ENCODE results near the gene MADD. TPM values are rescaled to one million over a fixed set of nuclear protein-coding genes. Genes with fewer than 3 reads are reported as not detected.
A peak's percentile ranks its signal among the peaks of the same experiment; 100 is the strongest.

MADD gene
- total and polyA plus RNA-seq, 10 of the 15 experiments (the other 5 are each of a cell fraction or from before 2014, with no cell fraction given) = 0.47 to 35.4 (median 17.6) TPM

DNA sequence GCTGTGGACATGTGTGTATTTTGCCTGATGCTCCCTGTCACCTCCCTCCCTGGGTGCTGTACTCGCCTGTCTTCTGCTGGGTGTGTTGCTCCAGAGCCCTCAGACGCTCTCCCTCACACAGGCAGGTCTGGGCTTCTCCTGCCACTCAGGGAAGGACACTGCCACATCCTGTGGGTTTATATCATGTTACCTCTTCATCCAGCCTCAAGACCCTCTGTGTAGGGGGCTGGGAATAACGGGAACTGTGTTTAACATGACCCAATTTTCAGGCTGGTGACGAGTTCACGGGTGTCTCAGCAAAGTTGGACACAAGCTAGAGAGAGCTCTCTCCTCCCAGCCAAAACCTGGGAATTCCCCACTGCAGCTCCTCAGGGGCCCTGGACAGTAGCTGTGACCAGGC is 58.0 kb downstream of the MADD start:
- peak overlapping the region; percentile 26; the same call in 1 of the 2 replicates for H3K4me2 ChIP-seq (ENCODE audit: control insufficient read depth, insufficient read depth)
- TF ChIP-seq NRF1 (conservative IDR thresholded peaks at IDR 0.05; ENCODE audit: low read depth, low read length) (no peak), SMAD1 (IDR thresholded peaks at IDR 0.05; ENCODE audit: low read depth, partially characterized antibody) (no peak), RUNX3 (IDR thresholded peaks at IDR 0.05; ENCODE audit: low read length) (no peak), MYC (IDR thresholded peaks at IDR 0.05; ENCODE audit: insufficient read depth, insufficient read length, insufficient replicate concordance, low read length, severe bottlenecking) (no peak), RELB (IDR thresholded peaks at IDR 0.05; ENCODE audit: low read depth) (no peak)
- SMC1A ChIA-PET (ENCODE audit: uncharacterized antibody, unreplicated experiment) = interaction anchor here (0.6 to 1.4 kb wide), 4 partner anchors 9 to 84 kb away, joined by 3 read pairs; no protein-coding TSS in a partner anchor
- H3K36me3 ChIP-seq (ENCODE audit: control insufficient read depth in 2 of 2, insufficient read depth in 2 of 2, low read length in 1 of 2) = peaks cover 14 to 18% of the 10 kb centered on the region in 2 experiments
- DNase-seq (ENCODE audit: low read depth, low spot score) (no peak), FAIRE-seq (no peak), ATAC-seq (no peak)
- RAD21 ChIA-PET (ENCODE audit: unreplicated experiment) = interaction anchor here (1.0 kb wide), 1 partner anchor 83 kb away, joined by 4 read pairs; no protein-coding TSS in a partner anchor
- H3K79me2 ChIP-seq (ENCODE audit: control insufficient read depth, insufficient read depth, low read length) = no peaks in the 10 kb centered on the region
- no peaks in the 10 kb centered on the region for H3K9me3 ChIP-seq (replicated peaks; ENCODE audit: control insufficient read depth, insufficient read depth, low read length)
- no peak overlapping the region for H3K9ac ChIP-seq (ENCODE audit: control insufficient read depth, insufficient read depth, low read length)
- POLR2A ChIA-PET = no interaction called here
- CTCF ChIA-PET = interaction anchor here (1.1 to 1.6 kb wide), 3 partner anchors 46 to 84 kb away, joined by 3 to 10 read pairs (median 4); no protein-coding TSS in a partner anchor
- intact Hi-C loops (cut with micrococcal nuclease; ENCODE audit: unreplicated experiment) = loop anchor here (10.0 kb wide), 1 partner anchor 77 kb away; the partner anchor contains the start of gene SLC39A13
- H3K27me3 ChIP-seq (replicated peaks in 1 of 2; ENCODE audit: control insufficient read depth in 2 of 2, insufficient read depth in 2 of 2, low read length in 1 of 2) = no peaks in the 10 kb centered on the region
- H3K4me3 ChIP-seq = no peak overlapping the region
- H3K4me1 ChIP-seq (ENCODE audit: control insufficient read depth, insufficient read depth, low read length) = peaks cover 12% of the 10 kb centered on the region
- H4K20me1 ChIP-seq (ENCODE audit: control insufficient read depth, insufficient read depth) = no peaks in the 10 kb centered on the region
- 90% methylated on average over 5 of the region's 5 CpGs for WGBS (ENCODE audit: insufficient coverage, insufficient replicate concordance, low lambda C conversion rate, missing lambda C conversion rate)
- in situ Hi-C loops (cut with MboI) = no loop called here
- H2AFZ ChIP-seq (ENCODE audit: control insufficient read depth, low read depth, low read length) = no peak overlapping the region
- no TSS peak for BruUV-seq (replicated peaks)
- H3K27ac ChIP-seq (ENCODE audit: control insufficient read depth, insufficient read depth) = no peak overlapping the region

Measured in GM12878 (cell line).